GM21529 (cell line): ENCODE measurements around the gene SULT2B1.
"Not testable (repeated sequence)": the region's sequence is repeated elsewhere in the genome, so short reads cannot be mapped to it uniquely, and the experiment has no call there.

Experiments
- ATAC-seq: cut with Tn5 transposase; IDR thresholded peaks from one replicate; pipeline ENCODE4 v1.9.1; 2021; ENCODE audit not compliant: unreplicated experiment

The SULT2B1 gene

GRCh38 chr19:48556825-48557224 is 4.9 kb downstream of the SULT2B1 start:
- ATAC-seq, result no peak

GRCh38 chr19:48558018-48558684 is 6.2 kb downstream of the SULT2B1 start:
- ATAC-seq, result no peak

DNA sequence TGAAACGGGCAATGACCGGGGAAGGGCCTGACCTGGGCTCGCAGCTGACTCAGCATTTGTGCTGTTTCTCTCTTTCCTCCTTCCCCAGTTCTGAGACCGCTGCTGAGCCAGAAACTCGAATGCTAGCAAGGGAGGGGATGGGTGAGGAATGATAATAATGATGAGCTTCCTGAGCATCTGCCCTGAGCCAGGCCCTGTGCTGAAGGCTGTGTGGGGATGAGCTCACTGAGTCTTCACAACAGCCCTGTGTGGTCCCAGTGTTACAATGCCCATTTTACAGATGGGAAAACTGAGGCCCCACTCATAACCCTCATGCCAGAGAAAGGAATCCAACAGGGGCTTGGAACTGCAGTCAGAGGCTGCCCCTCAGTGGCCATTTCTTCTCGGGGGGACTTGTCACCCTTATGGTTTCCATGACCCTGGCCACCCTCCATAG is 8.1 kb downstream of the SULT2B1 start:
- ATAC-seq, result no peak

- ATAC-seq, result no peak
Measured at GRCh38 chr19:48561412-48561811, 9.4 kb downstream of the SULT2B1 start.

DNA sequence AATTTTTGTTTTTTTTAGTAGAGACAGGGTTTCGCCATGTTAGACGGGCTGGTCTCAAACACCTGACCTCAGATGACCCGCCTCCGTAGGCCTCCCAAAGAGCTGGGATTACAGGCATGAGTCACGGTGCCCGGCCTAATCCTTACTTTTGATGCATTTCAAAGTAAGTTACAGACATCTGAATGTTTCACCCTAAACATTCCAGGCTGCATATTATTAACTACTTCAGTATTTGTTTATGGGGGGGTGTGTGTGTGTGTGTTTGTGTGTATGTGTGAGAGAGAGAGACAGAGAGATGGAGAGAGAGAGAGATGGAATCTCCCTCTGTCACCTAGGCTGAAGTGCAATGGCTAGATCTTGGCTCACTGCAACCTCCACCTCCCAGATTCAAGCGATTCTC is 13.1 kb downstream of the SULT2B1 start:
- ATAC-seq, result no peak

GRCh38 chr19:48568345-48568886 is 16.4 kb downstream of the SULT2B1 start:
- ATAC-seq, result no peak

GRCh38 chr19:48569814-48570213 is 17.8 kb downstream of the SULT2B1 start:
- ATAC-seq, result no peak

- no peak for ATAC-seq
Measured at GRCh38 chr19:48571378-48572162, 19.6 kb downstream of the SULT2B1 start.

DNA sequence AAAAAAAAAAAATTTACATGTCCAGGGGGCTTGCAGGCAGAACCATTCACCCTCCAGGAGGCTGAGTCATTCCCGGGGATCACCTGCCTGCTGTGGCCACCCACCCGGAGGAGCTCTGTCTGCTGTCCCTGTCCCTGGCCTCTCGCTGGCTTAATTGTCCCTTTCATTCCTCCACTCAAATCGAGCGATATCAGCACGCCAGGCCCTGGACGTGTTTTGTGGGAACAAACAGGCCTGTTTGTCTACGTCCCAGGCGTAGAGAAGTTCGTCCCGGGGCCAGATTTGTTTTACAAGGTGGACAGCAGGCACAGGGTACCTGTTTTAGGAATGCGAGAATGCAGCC is 21.2 kb downstream of the SULT2B1 start:
- ATAC-seq, result no peak

DNA sequence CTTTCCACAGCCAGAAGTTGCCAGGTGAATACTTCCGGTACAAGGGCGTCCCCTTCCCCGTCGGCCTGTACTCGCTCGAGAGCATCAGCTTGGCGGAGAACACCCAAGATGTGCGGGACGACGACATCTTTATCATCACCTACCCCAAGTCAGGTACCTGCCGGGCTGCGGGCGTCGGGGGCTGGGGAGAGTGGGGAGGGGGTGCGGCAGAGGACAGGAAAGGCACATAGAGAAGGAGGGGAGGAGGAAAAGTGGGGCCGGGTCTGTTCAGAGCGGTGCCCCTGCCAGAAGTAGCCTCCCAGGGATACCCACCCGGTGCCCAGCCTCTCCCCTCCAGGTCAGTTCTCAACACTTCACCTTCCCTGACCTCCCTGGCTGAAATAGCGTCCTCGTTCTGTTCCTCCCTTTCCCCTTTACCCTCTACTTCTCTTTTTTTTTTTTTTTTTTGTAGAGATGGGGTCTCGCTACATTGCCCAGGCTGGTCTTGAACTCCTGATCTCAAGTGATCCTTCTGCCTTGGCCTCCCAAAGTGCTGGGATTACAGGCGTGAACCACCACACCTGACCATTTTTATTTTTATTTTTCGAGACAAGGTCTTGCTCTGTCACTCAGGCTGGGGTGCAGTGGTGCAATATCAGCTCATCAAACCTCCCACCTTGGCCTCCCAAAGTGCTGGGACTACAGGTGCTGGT is 24.1 kb downstream of the SULT2B1 start:
- no peak for ATAC-seq

- not testable (repeated sequence) for ATAC-seq
Measured at GRCh38 chr19:48577908-48578307, 25.9 kb downstream of the SULT2B1 start.

GRCh38 chr19:48578891-48579290 is 26.9 kb downstream of the SULT2B1 start:
- ATAC-seq, result no peak

DNA sequence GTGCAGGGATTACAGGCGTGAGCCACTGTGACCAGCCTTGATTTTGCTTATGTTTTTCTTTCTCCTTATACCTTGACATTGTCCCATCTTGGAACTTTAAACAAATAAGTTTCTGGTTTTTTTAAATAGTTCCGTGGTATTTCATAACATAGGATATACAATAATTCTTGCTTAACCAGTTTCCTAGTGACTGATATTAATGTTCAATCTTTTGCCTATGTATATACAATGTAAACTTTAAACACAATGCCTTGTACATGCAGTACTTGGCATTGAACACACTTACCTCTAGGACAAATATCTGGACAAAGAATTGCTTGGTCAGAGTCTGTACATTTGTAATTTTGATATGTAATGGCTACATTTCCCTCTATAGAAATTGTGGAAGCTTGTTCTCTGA is 30.2 kb downstream of the SULT2B1 start:
- no peak for ATAC-seq

DNA sequence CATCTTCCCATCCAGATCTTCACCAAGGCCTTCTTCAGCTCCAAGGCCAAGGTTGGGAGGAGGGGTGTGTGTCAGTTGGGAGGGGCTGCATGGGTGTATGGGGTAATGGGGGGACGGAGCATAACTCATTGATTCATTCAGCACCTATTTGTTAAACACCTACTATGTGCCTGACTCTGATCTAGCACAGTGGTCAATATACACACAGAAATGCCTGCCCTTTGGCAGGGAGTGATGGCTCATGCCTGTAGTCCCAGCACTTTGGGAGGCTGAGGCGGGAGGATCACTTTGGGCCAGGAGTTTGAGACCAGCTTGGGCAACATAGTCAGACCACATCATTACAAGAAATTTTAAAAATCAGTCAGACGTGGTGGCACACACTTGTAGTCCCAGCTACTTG is 35.4 kb downstream of the SULT2B1 start:
- ATAC-seq, result no peak

GRCh38 chr19:48588670-48589401 is 36.9 kb downstream of the SULT2B1 start:
- no peak for ATAC-seq

DNA sequence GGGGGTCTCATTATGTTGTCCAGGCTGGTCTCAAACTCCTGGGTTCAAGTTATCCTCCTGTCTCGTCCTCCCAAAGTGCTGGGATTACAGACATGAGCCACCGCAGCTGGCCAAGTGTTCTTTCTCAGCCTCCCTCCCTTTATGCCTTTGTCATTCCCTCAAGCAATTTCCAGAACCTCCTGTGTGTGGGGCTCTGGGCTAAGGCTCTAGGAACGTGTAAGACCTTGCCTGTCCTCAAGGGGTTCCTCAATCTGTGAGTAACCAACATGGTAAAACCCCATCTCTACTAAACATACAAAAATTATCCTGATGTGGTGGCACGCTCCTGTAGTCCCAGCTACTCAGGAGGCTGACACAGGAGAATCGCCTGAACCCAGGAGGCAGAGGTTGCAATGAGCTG is 39.0 kb downstream of the SULT2B1 start:
- ATAC-seq, result no peak

- no peak for ATAC-seq
Measured at GRCh38 chr19:48595171-48595570, 43.2 kb downstream of the SULT2B1 start.

DNA sequence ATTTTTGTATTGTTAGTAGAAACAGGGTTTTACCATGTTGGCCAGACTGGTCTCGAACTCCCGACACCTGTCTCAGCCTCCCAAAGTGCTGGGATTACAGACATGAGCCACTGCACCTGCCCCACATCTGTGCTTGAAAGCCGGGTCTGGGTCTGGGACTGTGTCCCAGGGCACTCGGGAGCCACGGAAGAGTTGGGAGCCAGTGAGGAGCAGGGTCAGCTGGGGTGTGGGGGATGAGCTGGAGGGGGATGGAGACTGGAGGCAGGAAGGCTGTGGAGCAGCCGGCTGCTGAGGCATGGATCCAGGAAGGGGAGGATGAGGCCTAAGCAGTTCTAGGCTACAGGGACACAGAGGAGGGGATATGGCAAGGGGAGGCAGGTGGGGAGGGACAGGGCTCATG is 43.9 kb downstream of the SULT2B1 start:
- ATAC-seq, result no peak

- ATAC-seq, result no peak
Measured at GRCh38 chr19:48596237-48596636, 44.3 kb downstream of the SULT2B1 start.

- ATAC-seq, result no peak
Measured at GRCh38 chr19:48596679-48597465, 44.9 kb downstream of the SULT2B1 start.
